Measurements from ENCODE around the gene PID1.

Gene PID1

DNA sequence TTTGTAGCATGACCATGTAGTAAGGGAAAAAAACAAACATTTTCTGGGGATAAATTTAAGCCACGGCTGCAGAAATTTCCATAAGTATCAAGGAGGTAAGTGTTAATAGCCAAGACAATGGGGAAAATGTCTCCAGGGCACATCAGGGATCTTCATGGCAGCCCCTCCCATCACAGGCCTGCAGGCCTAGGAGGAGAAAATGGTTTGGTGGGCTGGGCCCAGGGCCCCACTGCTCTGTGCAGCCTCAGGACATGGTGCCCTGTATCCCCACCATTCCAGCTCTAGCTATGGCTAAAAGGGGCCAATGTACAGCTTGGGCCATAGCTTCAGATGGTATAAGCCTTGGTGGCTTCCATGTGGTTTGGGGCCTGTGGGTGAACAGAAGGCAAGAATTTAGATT, 271.8 kb downstream of the PID1 start:
- TF ChIP-seq, protein P1, sequence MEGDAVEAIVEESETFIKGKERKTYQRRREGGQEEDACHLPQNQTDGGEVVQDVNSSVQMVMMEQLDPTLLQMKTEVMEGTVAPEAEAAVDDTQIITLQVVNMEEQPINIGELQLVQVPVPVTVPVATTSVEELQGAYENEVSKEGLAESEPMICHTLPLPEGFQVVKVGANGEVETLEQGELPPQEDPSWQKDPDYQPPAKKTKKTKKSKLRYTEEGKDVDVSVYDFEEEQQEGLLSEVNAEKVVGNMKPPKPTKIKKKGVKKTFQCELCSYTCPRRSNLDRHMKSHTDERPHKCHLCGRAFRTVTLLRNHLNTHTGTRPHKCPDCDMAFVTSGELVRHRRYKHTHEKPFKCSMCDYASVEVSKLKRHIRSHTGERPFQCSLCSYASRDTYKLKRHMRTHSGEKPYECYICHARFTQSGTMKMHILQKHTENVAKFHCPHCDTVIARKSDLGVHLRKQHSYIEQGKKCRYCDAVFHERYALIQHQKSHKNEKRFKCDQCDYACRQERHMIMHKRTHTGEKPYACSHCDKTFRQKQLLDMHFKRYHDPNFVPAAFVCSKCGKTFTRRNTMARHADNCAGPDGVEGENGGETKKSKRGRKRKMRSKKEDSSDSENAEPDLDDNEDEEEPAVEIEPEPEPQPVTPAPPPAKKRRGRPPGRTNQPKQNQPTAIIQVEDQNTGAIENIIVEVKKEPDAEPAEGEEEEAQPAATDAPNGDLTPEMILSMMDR (IDR thresholded peaks at IDR 0.05; ENCODE audit: borderline replicate concordance, control extremely low read depth, extremely low read depth, insufficient read depth, missing control alignments): no peak
- in situ Hi-C loops (cut with MboI; ENCODE audit: low sequenced_read_pairs, unreplicated experiment): no loop called here
- DNase-seq (ENCODE audit: low spot score): no peak

DNA sequence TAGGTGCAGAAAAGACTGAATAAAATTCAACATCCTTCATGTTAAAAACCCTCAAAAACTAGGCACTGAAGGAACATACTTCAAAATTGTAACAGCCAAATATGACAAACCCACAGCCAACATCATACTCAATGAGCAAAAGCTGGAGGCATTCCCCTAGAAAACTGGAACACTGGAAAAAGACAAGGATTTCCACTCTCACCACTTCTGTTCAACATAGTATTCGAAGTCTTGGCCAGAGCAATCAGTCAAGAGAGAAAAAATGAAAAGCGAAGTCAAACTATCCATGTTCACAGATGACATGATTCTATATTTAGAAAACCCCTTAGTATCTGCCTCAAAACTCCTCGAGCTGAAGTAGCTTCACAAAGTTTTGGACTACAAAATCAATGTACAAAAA, 282.3 kb downstream of the PID1 start:
- TF ChIP-seq, protein P1 (IDR thresholded peaks at IDR 0.05; ENCODE audit: borderline replicate concordance, control extremely low read depth, extremely low read depth, insufficient read depth, missing control alignments): no peak
- in situ Hi-C loops (cut with MboI; ENCODE audit: low sequenced_read_pairs, unreplicated experiment): no loop called here
- DNase-seq (ENCODE audit: low spot score): no peak

DNA sequence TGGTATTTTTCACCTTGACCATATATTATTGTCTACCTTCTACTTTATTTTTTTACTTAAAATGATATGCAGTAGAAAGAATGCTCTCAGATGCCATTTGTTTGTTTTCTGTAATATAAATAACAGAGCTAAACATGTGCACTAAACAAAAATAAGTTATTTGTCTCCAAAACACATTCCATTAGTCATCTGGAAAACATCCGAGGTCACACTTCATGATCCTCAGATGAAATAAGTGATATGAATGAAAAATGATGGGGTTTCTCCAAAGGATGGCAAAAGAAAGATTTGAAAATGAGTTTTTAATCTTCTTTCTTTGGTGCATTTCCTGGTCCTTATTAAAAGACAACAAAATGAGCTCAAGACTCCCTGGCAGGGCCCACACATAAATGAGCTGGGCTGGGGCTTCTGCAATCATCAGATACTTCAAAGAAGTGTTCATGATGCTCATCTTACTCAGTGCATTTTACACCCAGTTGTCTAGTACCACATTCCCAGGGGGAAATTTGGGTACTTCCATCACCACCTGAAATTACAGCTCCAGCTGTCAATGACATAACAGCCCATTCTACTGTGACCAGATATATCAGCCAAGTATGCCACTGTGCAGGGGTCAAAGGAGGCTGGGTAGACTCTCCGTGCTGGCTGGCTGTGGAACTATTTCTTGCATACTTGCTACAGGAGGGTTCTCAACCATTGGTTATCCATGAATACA, 283.5 kb downstream of the PID1 start:
- TF ChIP-seq, protein P1 (IDR thresholded peaks at IDR 0.05; ENCODE audit: borderline replicate concordance, control extremely low read depth, extremely low read depth, insufficient read depth, missing control alignments): no peak
- DNase-seq (ENCODE audit: low spot score): no peak
- in situ Hi-C loops (cut with MboI; ENCODE audit: low sequenced_read_pairs, unreplicated experiment): no loop called here

DNA sequence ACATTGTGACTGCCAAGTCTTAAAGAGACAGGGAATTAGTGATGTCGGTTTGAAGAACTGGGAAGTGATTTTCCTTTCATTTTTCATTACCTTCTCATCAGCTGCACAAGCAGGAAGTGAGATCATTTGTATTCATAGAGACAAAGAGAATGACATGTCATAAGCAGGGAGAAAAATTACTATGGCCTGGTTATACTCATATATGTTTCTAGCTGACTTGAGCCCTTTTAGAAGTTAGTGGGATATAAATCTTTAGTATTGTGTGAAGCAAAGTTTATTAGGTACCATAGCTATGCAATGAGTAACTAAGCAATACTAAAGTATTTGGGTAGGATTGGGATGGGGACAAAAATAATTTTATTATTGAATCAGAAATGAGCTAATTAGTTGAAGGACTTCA, 284.1 kb downstream of the PID1 start:
- in situ Hi-C loops (cut with MboI; ENCODE audit: low sequenced_read_pairs, unreplicated experiment): no loop called here
- TF ChIP-seq, protein P1 (IDR thresholded peaks at IDR 0.05; ENCODE audit: borderline replicate concordance, control extremely low read depth, extremely low read depth, insufficient read depth, missing control alignments): no peak
- no peak for DNase-seq (ENCODE audit: low spot score)

DNA sequence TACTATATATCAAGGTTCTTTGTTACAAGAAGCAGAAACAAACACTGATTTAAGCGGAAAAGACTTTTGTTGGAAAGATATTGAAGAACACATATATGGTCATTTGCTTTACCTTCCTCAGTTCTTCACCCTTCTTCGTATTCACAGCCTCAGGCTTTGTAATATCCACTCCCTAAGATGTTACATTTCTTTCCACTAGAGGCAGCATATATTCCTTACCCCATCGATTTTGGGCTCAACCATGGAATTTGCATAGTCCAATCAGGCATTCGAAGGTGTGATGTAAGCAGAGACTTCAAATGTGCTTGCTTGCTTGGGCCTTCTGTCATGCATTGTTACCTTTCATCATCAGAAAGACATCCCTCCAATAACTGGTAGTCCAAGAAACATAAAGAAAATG, 287.4 kb downstream of the PID1 start:
- in situ Hi-C loops (cut with MboI; ENCODE audit: low sequenced_read_pairs, unreplicated experiment): no loop called here
- DNase-seq (ENCODE audit: low spot score): no peak
- TF ChIP-seq, protein P1 (IDR thresholded peaks at IDR 0.05; ENCODE audit: borderline replicate concordance, control extremely low read depth, extremely low read depth, insufficient read depth, missing control alignments): no peak

DNA sequence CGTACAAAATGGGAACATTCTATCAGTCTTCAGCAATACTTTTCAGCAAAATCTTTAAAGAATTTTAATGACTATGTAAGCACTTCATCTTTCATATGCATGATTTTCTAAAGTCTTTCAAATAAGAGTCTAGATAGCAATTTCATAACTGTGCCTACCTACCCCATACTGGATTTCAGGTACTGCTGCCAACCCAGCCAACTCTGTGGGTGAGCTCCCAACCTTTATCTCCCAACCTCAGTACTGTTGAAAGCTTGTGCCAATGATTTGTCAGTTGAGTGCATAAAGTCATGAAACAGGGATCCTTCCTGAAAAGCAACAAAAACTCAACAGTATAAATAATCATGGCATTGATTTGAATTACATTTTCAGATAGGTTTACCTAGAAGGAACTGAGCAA, 296.9 kb downstream of the PID1 start:
- in situ Hi-C loops (cut with MboI; ENCODE audit: low sequenced_read_pairs, unreplicated experiment): no loop called here

More for the DNA sequence above, 296.9 kb downstream of the PID1 start:
- no peak for DNase-seq (ENCODE audit: low spot score)
- TF ChIP-seq, protein P1 (IDR thresholded peaks at IDR 0.05; ENCODE audit: borderline replicate concordance, control extremely low read depth, extremely low read depth, insufficient read depth, missing control alignments): no peak
